Mesendoderm (in vitro differentiated cells): ENCODE data around the gene ACTN1.

ENCODE experiments used
- DNase-seq: peaks from one replicate; pipeline ENCODE4 v3.0.0; 2013
- H2AK5ac ChIP-seq: 2 replicates; pipeline ENCODE4 v1.6.1; 2013; ENCODE audit warnings: low read length, inconsistent platforms
- H2BK120ac ChIP-seq: 2 replicates; pipeline ENCODE4 v1.6.1; 2013; ENCODE audit warnings: low read depth, mild to moderate bottlenecking, low read length, moderate library complexity, mixed read lengths
- H2BK15ac ChIP-seq: replicated peaks from 2 replicates; pipeline ENCODE4 v1.6.1; 2013; ENCODE audit warnings: low read depth, mild to moderate bottlenecking, moderate library complexity
- H2BK5ac ChIP-seq: 2 replicates; pipeline ENCODE4 v1.6.1; 2013; ENCODE audit warnings: low read length, inconsistent platforms
- H3K18ac ChIP-seq: 2 replicates; pipeline ENCODE4 v1.6.1; 2013; ENCODE audit warnings: mild to moderate bottlenecking, low read length, mixed read lengths
- H3K23ac ChIP-seq: one replicate; pipeline ENCODE4 v1.6.1; 2013; ENCODE audit warnings: low read length
- H3K27ac ChIP-seq: 2 replicates; pipeline ENCODE4 v1.5.1; 2013; ENCODE audit warnings: low read depth, mild to moderate bottlenecking, inconsistent platforms, low read length, moderate library complexity
- H3K27me3 ChIP-seq: 2 replicates; pipeline ENCODE4 v1.6.1; 2013; ENCODE audit warnings: low read length, control low read depth, mild to moderate bottlenecking, inconsistent platforms; ENCODE audit not compliant: insufficient read depth, poor library complexity
- H3K36me3 ChIP-seq: 2 replicates; pipeline ENCODE4 v1.6.1; 2013; ENCODE audit warnings: low read length, inconsistent platforms; ENCODE audit not compliant: control insufficient read depth, insufficient read depth
- H3K4ac ChIP-seq: one replicate; pipeline ENCODE4 v1.6.1; 2013; ENCODE audit warnings: low read depth, mild to moderate bottlenecking, low read length, moderate library complexity
- H3K4me1 ChIP-seq: 2 replicates; pipeline ENCODE4 v1.6.1; 2013; ENCODE audit warnings: low read depth, low read length, inconsistent platforms; ENCODE audit not compliant: control insufficient read depth
- H3K4me2 ChIP-seq: 2 replicates; pipeline ENCODE4 v1.6.1; 2013; ENCODE audit warnings: low read length
- H3K4me3 ChIP-seq: 2 replicates; pipeline ENCODE4 v1.5.1; 2013; ENCODE audit warnings: mild to moderate bottlenecking, low read length
- H3K56ac ChIP-seq: one replicate; pipeline ENCODE4 v1.6.1; 2013; ENCODE audit warnings: low read length
- H3K79me1 ChIP-seq: 2 replicates; pipeline ENCODE4 v1.6.1; 2013; ENCODE audit warnings: low read length, inconsistent platforms
- H3K79me2 ChIP-seq: 2 replicates; pipeline ENCODE4 v1.6.1; 2013; ENCODE audit warnings: mild to moderate bottlenecking, low read length; ENCODE audit not compliant: control insufficient read depth, insufficient read depth
- H3K9ac ChIP-seq: 2 replicates; pipeline ENCODE4 v1.6.1; 2013; ENCODE audit warnings: low read length, inconsistent platforms
- H4K5ac ChIP-seq: one replicate; pipeline ENCODE4 v1.6.1; 2013; ENCODE audit warnings: low read length
- H4K8ac ChIP-seq: one replicate; pipeline ENCODE4 v1.6.1; 2013; ENCODE audit warnings: low read depth, mild to moderate bottlenecking, control low read depth, low read length, moderate library complexity
- WGBS: extraction: QIAGEN DNeasy Blood & Tissue Kit; methylation state at CpG from one replicate; pipeline ENCODE4 v1.1.7; 2013; ENCODE audit warnings: low lambda C conversion rate, missing lambda C conversion rate; ENCODE audit not compliant: insufficient coverage; ENCODE audit errors: extremely low coverage; 5-methylcytosine and 5-hydroxymethylcytosine counted together

Gene ACTN1

DNA sequence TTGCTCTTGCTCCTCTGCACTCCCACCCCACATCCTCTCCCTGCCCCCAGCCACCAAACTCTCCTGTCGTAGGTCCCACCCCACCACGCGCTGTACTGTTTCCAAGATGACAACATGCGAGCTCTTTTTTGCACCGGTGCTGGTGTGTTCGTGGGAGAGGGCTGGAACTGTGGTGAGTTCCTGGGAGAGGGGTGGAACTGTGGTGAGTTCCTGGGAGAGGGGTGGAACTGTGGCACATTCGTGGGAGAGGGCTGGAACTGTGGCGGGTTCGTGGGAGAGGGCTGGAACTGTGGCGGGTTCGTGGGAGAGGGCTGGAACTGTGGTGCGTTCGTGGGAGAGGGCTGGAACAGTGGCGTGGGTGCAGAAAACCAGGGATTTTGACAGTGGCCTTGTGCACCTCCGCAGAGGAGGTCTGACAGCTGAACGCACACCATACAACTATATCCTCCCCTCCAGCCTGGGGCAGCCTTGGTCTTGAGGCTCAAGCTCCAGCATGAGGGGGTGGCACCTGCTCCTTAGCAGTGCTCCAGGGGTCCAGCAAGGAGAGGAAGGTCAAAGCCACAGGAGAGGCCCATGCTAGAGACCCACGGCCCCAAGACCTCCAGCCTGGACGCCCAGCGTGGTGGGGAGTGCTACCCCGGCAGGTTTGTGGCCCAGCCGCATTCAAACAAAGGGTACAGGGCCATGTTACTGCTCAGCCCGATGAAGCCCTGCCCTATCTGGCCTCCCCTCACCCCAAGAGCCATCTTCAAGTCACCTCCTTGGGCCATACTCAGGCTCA, 50.1 kb downstream of the ACTN1 start:
- H2BK120ac ChIP-seq, result no peak overlapping the region
- H3K18ac ChIP-seq, result no peak overlapping the region
- peaks cover 85% of the 10 kb centered on the region for H3K79me2 ChIP-seq
- no peaks in the 10 kb centered on the region for H3K36me3 ChIP-seq
- no peak overlapping the region for H2BK5ac ChIP-seq
- no peak overlapping the region for H3K4me2 ChIP-seq
- no peak overlapping the region for H4K5ac ChIP-seq
- WGBS, result no CpG with 5 or more reads among the region's 22 CpGs
- peak overlapping the region; percentile 18 for H3K56ac ChIP-seq
- no peaks in the 10 kb centered on the region for H3K27me3 ChIP-seq
- no peak overlapping the region for H2BK15ac ChIP-seq
- no peak for DNase-seq
- H2AK5ac ChIP-seq, result no peak overlapping the region
- peak overlapping the region; percentile 31 for H3K23ac ChIP-seq
- peaks cover 42% of the 10 kb centered on the region for H3K79me1 ChIP-seq
- H3K27ac ChIP-seq, result no peak overlapping the region
- no peaks in the 10 kb centered on the region for H3K4me1 ChIP-seq
- no peak overlapping the region for H3K4ac ChIP-seq
- no peak overlapping the region for H4K8ac ChIP-seq
- H3K4me3 ChIP-seq, result no peak overlapping the region
- H3K9ac ChIP-seq, result no peak overlapping the region

DNA sequence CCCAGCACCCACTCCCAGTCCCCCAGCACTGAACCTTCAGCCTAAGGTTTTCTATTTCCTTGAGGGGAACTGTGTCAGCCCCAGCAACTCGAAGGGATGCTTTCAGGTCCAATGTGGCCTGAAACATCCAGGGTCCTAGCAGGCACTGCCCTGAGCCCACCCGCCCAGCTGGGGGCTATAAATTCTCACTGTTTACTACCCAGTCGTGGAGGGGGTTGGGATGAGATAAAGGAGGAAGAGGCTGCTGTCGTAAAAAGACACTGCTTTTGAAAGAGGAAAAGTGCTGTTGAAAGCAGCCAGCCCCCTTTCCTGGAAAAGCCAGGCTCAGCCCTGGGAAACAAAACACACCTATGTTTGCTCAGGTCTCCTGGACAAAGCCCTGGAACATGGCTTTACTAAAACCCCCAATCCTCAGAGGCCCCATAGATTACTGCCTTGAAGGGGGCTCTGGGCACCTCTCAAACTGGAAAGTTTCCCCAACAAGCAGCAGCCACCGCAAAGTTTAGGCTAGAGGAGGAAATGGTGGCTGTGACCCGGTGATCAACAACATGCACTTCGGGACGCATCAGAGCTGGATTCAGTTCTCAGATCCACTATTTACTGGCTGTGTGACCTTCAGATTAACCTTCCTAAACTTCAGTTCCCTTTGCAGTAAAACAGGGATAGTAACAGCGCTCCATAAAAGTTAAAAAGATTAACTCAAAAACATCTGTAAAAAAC, 51.0 kb downstream of the ACTN1 start:
- Histone ChIP-seq H2AK5ac (no peak overlapping the region), H2BK120ac (no peak overlapping the region), H3K36me3 (no peaks in the 10 kb centered on the region), H3K9ac (peak overlapping the region; percentile 9), H3K27me3 (no peaks in the 10 kb centered on the region), H3K4ac (no peak overlapping the region), H3K56ac (no peak overlapping the region), H3K4me3 (no peak overlapping the region), H3K4me2 (no peak overlapping the region), H2BK5ac (no peak overlapping the region), H3K23ac (peak overlapping the region; percentile 17), H3K18ac (no peak overlapping the region), H4K8ac (no peak overlapping the region), H2BK15ac (no peak overlapping the region), H3K4me1 (no peaks in the 10 kb centered on the region), H3K79me1 (peaks cover 41% of the 10 kb centered on the region), H3K79me2 (peaks cover 79% of the 10 kb centered on the region), H3K27ac (no peak overlapping the region), H4K5ac (no peak overlapping the region)
- WGBS, result no CpG with 5 or more reads among the region's 9 CpGs
- DNase-seq, result no peak

DNA sequence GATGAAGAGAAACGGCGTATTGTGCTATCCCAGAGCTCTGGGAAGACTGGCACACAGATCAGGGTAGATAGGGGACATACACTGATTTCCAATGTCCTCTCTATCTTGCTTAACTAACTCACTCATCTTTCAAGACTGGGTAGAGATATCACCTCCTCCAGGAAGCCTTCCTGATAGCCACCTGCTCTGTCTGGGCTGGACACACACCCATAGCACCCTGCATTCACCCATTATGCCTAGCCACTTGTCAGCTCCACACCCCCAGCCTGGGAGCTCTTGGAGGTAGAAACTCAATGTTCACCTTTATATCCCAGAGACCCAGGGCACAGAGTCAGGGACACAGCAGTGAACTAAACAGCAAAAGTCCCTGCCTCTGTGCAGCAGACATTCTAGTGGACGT, 52.0 kb downstream of the ACTN1 start:
- Histone ChIP-seq H3K4me2 (no peak overlapping the region), H3K27ac (no peak overlapping the region), H3K4me1 (peaks cover 8% of the 10 kb centered on the region), H3K79me1 (peaks cover 45% of the 10 kb centered on the region), H3K27me3 (no peaks in the 10 kb centered on the region), H3K56ac (no peak overlapping the region), H3K23ac (no peak overlapping the region), H4K8ac (no peak overlapping the region), H3K4ac (no peak overlapping the region), H3K9ac (no peak overlapping the region), H2BK5ac (no peak overlapping the region), H2AK5ac (no peak overlapping the region), H2BK120ac (no peak overlapping the region), H3K36me3 (no peaks in the 10 kb centered on the region), H3K4me3 (no peak overlapping the region), H2BK15ac (no peak overlapping the region), H4K5ac (no peak overlapping the region), H3K18ac (no peak overlapping the region), H3K79me2 (peaks cover 81% of the 10 kb centered on the region)
- WGBS, result no CpG with 5 or more reads among the region's 3 CpGs
- no peak for DNase-seq

DNA sequence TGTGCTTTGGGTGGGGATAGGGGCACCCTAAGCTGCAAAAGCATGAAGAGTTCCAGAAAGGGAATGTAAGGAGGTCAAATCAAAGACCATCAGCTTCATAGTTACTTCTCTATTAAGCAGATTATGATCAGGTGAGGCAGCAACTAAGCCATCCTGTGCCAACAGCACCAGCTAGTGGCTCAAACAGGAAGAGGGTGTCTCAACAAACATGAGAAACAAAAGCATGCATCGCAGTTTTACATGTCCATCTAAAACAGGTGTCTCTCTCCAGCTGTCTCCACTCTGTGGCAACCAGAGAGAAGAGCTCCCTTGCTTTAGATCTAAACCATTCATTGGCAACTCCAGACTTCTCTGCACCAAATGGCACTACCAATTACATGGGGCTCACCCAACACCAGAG, 52.9 kb downstream of the ACTN1 start:
- Histone ChIP-seq H3K79me1 (peaks cover 39% of the 10 kb centered on the region), H3K4me2 (no peak overlapping the region), H3K23ac (no peak overlapping the region), H3K36me3 (no peaks in the 10 kb centered on the region), H3K27ac (no peak overlapping the region), H3K79me2 (peaks cover 74% of the 10 kb centered on the region), H3K4me3 (no peak overlapping the region), H3K4me1 (peaks cover 10% of the 10 kb centered on the region), H3K4ac (no peak overlapping the region), H3K18ac (no peak overlapping the region), H4K5ac (no peak overlapping the region), H3K56ac (no peak overlapping the region), H4K8ac (no peak overlapping the region), H3K27me3 (no peaks in the 10 kb centered on the region), H2BK15ac (no peak overlapping the region), H2BK120ac (no peak overlapping the region), H2AK5ac (no peak overlapping the region), H3K9ac (no peak overlapping the region), H2BK5ac (no peak overlapping the region)
- no CpG with 5 or more reads among the region's 1 CpG for WGBS
- peak; percentile 57 for DNase-seq

DNA sequence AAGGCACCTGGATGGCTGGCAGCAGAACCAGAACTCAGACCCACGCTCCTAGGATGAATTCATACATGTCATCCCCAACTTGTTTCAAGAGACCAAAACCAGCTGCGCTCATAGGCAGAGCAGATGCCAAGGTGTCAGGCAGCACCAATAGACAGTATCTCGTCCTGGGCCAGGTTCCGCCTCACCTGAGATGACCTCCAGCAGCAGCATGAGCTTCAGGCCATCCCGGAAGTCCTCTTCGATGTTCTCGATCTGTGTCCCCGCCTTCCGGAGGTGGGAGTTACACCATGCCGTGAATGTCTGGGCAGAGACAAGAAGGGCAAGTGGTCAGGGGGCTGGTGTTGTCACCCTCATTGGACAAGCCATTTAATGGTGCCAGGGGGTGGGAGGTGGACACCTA, 53.7 kb downstream of the ACTN1 start:
- Histone ChIP-seq H4K5ac (no peak overlapping the region), H3K9ac (no peak overlapping the region), H3K23ac (no peak overlapping the region), H2BK120ac (no peak overlapping the region), H2BK5ac (no peak overlapping the region), H3K79me2 (peaks cover 69% of the 10 kb centered on the region), H2BK15ac (no peak overlapping the region), H3K4me1 (peaks cover 10% of the 10 kb centered on the region), H3K4me2 (no peak overlapping the region), H3K56ac (no peak overlapping the region), H3K18ac (no peak overlapping the region), H3K4me3 (no peak overlapping the region), H3K4ac (no peak overlapping the region), H3K27me3 (no peaks in the 10 kb centered on the region), H3K36me3 (peaks cover 7% of the 10 kb centered on the region), H3K27ac (no peak overlapping the region), H3K79me1 (peaks cover 43% of the 10 kb centered on the region), H2AK5ac (no peak overlapping the region), H4K8ac (no peak overlapping the region)
- DNase-seq, result no peak
- no CpG with 5 or more reads among the region's 10 CpGs for WGBS
